Jurkat, Clone E6-1 (cell line): Measurements from ENCODE around the gene PFKFB3.

ENCODE experiments used
- DNase-seq: peaks from one replicate; pipeline ENCODE4 v3.0.0-alpha.2; 2011; ENCODE audit warnings: low read depth, low spot score
- H3K4me3 ChIP-seq: 2 replicates; pipeline ENCODE4 v1.5.1; 2011; ENCODE audit warnings: mild to moderate bottlenecking, low read length, control low read depth, moderate library complexity

Gene PFKFB3

DNA sequence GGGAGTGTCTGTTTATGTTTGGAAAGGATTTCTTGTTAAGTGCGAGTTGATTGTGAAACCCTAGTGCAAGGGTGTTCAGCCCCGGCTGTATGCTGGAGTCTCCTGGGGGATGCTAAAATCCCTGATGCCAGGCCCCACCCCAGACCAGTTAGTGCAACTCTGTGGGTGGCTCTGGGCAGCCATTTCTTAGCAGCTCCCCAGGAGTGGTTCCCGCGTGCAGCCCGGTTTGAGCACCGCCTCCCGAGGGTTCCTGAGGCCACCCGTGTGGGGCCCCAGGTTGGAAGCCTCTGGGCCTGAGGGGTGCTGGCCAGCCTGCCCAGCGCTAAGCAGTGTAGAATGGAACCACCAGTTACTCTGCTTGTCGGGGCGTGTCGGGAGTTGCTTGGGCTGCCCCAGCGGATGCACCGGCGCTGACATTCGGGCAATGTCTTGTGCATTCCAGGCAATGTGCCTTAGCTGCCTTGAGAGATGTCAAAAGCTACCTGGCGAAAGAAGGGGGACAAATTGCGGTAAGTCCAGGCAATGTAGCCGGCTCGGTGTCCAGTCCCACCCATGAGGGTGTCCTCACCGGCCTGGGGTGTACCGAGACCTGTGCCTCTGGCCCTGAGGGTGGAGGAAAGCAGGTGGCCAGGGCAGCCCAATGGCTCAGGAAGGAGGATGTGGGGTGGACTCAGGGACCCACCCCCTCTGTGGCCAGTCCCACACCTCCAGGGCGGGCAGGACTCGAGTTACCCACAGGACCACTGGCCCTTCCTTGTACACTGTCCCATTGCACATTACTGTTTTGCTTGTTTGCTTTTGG lies 13.2 kb downstream of the PFKFB3 start:
- DNase-seq: no peak
- no peak overlapping the region for H3K4me3 ChIP-seq

DNA sequence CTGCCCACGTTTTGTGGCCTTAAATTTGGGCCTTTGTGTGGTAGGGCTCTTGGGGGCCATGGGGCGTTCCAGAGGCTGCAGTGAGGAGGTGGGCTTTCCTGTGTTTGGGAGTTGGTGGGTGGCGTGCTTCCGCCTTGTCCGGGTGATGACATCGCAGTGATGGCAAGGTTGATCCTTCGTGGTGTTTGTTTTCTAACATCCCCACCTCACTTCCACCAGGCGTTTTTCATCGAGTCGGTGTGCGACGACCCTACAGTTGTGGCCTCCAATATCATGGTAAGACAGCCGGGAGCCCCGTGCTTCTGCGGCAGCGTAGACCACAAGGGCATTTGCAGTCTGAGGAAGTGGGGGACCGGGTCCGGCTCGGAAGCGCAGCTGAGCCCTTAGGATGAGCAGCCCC lies 14.2 kb downstream of the PFKFB3 start:
- no peak for DNase-seq
- H3K4me3 ChIP-seq: no peak overlapping the region

DNA sequence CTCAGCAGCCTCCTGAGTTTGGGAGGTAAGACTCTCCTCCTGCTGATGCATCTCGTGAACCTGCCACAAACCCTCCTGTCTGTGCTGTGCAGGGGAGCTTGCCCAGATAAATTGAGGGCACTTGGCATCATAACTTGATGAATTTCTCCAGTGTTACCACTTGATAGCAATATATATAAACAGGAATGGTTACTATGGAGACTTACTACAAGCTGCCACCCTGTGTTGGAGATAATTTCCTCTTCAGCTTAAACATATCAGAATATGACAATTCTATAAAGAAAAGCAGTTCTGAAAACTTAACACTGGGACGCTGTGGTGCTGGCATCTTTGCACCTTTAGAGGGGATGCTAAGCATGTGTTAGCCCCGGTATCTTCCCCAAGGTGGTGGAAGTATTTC lies 14.9 kb downstream of the PFKFB3 start:
- no peak overlapping the region for H3K4me3 ChIP-seq
- no peak for DNase-seq

DNA sequence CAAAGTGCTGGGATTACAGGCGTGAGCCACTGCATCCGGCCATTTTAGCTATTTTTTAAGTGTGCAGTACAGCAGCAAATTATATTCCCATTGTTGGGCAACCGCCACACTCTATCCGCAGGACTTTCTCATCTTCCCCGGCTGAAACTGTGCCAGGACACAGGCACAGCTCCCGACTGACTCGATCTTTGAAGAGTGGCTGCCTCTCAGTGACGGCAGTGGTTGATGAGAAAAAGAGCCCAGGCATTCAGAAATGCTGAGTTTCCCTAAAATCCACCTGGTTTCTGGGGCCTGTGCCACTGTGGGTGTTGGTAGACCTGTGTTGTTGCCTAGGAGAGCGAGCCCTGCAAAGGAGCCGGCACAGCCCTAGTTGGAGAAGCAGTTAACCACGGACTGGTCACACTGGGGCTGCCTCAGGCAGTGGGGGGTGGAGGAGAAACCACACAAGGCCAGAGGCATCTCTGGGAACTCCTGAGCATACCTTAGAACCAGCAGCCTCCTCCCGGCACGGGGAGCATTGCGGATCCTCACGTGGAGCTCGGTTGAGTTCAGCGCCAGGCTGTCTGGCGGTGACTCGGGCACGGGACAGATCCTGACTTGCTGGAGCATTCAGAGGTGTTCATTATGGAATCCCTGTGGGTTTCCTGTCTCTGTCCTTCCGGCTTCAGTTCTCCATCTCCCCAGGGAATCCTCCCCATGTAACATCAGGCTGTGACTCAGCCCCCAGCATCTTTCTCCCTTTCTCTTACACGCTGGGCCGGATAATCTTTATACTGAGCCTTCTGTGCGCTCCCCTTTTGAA lies 16.2 kb downstream of the PFKFB3 start:
- DNase-seq: no peak
- H3K4me3 ChIP-seq: no peak overlapping the region

- no peak for DNase-seq
- no peak overlapping the region for H3K4me3 ChIP-seq
These were observed 16.7 kb downstream of the PFKFB3 start for GRCh38 chr10:6219494-6219836.

DNA sequence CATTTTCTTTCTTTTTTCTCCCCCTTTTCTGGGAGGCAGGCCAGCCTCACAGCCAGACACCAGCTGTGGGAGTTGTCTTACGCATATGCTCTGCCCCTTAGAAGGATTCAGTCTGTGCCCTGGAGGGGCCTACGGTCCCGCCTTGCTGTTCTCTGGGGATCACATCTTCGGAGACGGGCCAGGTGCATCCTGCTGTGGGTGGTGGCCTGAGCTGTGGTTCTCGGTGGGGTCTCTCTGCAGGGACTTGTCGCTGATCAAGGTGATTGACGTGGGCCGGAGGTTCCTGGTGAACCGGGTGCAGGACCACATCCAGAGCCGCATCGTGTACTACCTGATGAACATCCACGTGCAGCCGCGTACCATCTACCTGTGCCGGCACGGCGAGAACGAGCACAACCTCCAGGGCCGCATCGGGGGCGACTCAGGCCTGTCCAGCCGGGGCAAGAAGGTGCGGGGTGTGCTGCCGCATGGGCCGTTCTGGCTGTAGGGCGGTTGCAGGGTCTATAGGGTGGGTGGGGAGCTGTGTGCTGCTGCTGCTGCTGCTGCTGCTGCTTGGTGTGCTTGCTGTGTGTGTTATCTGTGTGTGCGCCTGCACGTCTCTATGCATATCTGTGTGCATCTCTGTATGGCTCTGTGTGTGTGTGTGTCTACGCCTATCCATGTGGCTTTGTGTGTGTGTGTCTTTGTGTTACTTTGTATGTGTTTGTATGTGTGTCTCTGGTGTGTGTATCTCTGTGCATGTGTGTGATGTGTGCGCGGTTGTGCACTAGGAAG lies 17.9 kb downstream of the PFKFB3 start:
- no peak for DNase-seq
- H3K4me3 ChIP-seq: no peak overlapping the region

DNA sequence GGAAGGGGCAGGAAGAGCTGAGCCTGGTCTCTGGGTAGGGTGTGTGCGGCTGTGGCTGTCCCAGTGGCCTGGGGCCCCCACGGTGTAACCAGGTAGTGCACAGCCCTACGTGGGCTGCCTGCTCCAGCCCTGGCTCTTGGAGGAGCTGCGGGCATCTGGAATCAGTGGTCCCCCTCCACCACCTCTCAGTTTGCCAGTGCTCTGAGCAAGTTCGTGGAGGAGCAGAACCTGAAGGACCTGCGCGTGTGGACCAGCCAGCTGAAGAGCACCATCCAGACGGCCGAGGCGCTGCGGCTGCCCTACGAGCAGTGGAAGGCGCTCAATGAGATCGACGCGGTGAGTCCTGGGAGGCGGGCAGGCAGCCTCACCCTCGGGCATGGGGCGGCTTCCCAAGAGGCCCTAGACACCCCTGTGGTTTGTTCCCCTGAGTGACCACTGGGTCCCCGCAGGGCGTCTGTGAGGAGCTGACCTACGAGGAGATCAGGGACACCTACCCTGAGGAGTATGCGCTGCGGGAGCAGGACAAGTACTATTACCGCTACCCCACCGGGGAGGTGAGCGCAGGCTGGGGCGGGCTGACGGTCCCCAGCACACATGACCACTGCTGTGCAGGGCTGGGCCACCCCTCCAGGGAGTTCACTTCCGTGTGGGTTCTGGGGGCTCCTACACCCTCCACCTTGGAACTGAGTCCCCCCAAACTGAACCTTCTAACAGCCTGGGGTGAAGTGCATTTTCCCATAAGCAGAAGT lies 18.6 kb downstream of the PFKFB3 start:
- DNase-seq: no peak
- no peak overlapping the region for H3K4me3 ChIP-seq

DNA sequence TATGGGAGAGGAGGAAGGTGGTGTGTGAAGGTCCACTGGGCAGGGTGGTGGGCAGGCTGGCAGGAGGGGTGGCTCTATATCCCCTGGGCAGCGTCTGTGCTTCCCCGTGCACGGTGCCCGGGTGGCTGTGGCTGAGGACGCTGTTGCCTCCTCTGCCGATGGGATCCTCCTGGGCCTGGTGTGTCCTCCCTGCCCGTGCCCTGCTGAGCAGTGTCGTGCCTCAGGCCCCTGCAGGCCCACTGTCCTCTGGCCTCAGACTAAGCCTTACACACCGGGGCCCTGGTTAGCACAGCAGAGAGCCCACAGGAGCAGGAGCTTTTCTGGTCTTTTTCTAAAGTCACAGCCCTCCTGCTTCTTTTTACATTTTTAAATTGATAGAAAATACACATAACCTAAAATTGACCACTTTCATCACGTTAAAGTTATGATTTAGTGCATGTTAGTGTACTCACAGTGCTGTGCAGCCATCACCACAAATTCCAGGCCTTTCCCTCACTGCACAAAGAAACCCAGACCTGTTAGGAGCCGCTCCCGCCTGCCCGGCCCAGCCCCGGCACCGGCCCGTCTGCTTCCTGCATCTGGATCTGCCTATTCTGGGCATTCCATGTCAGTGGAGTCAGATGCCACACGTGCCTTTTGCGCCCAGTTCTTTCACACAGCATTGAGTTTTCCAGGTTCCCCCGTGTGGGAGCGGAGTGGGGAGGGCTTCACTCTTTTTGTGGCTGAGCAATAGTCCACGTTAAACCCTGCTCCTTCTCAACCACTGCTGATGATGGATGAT lies 19.4 kb downstream of the PFKFB3 start:
- no peak overlapping the region for H3K4me3 ChIP-seq
- DNase-seq: no peak

DNA sequence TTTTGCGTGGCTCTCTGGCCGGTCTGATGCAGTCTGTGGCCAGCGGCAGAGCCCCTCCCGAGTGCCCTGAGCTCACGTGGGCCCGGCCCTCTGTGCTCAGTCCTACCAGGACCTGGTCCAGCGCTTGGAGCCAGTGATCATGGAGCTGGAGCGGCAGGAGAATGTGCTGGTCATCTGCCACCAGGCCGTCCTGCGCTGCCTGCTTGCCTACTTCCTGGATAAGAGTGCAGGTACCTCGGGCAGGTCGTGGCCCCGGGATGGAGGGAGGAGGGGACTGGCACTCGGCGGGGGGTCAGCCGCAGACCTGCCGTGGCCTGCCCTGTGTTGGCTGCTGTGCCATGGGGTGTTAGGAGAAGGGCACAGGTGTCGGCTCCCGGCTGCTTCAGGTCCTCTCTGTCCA lies 20.0 kb downstream of the PFKFB3 start:
- no peak for DNase-seq
- H3K4me3 ChIP-seq: no peak overlapping the region

- DNase-seq: no peak
- H3K4me3 ChIP-seq: no peak overlapping the region
These were observed 21.2 kb downstream of the PFKFB3 start for GRCh38 chr10:6223981-6224380.

DNA sequence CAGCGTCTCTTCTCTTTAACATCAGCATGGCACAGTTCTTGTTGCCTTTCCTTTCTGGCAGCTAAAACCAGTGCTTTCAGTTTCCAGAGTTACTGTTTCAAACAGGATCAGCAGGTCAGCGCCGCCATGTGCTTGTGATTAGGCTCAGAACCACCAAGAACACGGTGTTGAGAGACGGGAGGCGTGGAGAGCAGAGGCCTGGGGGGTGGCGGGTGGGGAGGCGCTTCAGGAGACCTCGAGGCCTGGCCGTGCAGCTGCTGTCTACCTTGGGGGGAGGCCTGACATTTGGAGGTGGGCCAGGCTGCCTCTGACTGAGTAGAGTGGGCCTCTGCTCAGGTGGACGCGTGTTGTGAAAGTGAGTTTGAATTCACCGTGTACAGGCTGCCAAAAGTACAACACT lies 22.0 kb downstream of the PFKFB3 start:
- DNase-seq: no peak
- H3K4me3 ChIP-seq: no peak overlapping the region

DNA sequence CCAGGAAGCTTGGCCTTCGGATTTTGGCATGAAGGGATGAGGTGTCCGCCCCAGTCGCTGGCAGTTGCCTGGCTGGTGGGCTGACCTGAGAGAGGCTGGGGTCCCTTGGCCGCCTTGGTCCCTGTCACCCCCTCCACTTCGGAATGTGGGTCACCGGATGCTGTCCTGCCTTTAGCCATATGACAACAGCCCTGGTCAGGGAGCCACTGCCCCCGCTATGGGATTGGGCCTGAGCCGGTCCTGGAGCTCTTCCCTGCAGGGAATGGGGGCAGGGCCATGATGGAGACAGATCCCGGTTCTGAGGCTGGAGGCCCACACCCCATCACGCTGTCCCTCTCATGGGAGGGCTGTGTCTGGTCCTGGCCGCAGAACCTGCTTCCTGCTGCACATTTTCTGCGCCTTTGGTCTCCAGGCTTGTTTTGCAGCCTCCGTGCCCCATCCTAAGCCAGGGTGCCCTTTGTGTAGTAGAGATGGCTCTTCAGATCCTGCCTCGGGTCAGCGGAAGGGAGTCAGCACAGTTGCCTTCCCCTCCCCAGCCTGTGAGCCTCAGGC lies 22.6 kb downstream of the PFKFB3 start:
- no peak for DNase-seq
- no peak overlapping the region for H3K4me3 ChIP-seq

- no peak overlapping the region for H3K4me3 ChIP-seq
- no peak for DNase-seq
These were observed 23.5 kb downstream of the PFKFB3 start for GRCh38 chr10:6226216-6226615.

GRCh38 chr10:6227346-6227745 lies 24.6 kb downstream of the PFKFB3 start:
- H3K4me3 ChIP-seq: no peak overlapping the region
- DNase-seq: no peak

GRCh38 chr10:6228010-6228511 lies 25.3 kb downstream of the PFKFB3 start:
- DNase-seq: no peak
- no peak overlapping the region for H3K4me3 ChIP-seq

- no peak overlapping the region for H3K4me3 ChIP-seq
- no peak for DNase-seq
These were observed 25.9 kb downstream of the PFKFB3 start for GRCh38 chr10:6228647-6229046.

GRCh38 chr10:6229290-6229689 lies 26.6 kb downstream of the PFKFB3 start:
- DNase-seq: no peak
- H3K4me3 ChIP-seq: no peak overlapping the region

GRCh38 chr10:6229746-6230145 lies 27.0 kb downstream of the PFKFB3 start:
- no peak overlapping the region for H3K4me3 ChIP-seq
- no peak for DNase-seq
